OCI-LY1 (cell line): ENCODE data around the gene ELMO1.

Experiments used
- H2AFZ ChIP-seq: fragments of 200-600 bp; sonication (generic), shearing (Covaris generic); 2 replicates; pipeline ENCODE4 v1.6.0; 2014; ENCODE audit warnings: antibody characterized with exemption, mild to moderate bottlenecking, low read length
- H3F3A ChIP-seq: fragments of 200-600 bp; sonication (generic), shearing (Covaris generic); 2 replicates; pipeline ENCODE4 v1.6.0; 2014; ENCODE audit warnings: mild to moderate bottlenecking, antibody characterized with exemption, low read length, moderate library complexity; ENCODE audit not compliant: insufficient read depth
- H3K27ac ChIP-seq: fragments of 200-600 bp; sonication (generic); 2 replicates; pipeline ENCODE4 v1.5.1; 2014; ENCODE audit warnings: low read length, mixed run types, mild to moderate bottlenecking, low read depth; ENCODE audit not compliant: poor library complexity, severe bottlenecking
- H3K27me3 ChIP-seq: fragments of 200-600 bp; sonication (generic); 2 replicates; pipeline ENCODE4 v1.6.0; 2014; ENCODE audit warnings: antibody characterized with exemption, mild to moderate bottlenecking, low read length, moderate library complexity; ENCODE audit not compliant: insufficient read depth
- H3K36me3 ChIP-seq: fragments of 200-600 bp; sonication (generic); 2 replicates; pipeline ENCODE4 v1.6.1; 2014; ENCODE audit warnings: mild to moderate bottlenecking, antibody characterized with exemption, low read length, moderate library complexity, mixed read lengths; ENCODE audit not compliant: insufficient read depth
- H3K4me1 ChIP-seq: fragments of 200-600 bp; sonication (generic); 2 replicates; pipeline ENCODE4 v1.5.1; 2014; ENCODE audit warnings: mild to moderate bottlenecking, low read length, moderate library complexity; ENCODE audit not compliant: insufficient read depth, severe bottlenecking
- H3K4me2 ChIP-seq: fragments of 200-600 bp; sonication (generic), shearing (Covaris generic); 2 replicates; pipeline ENCODE4 v1.6.1; 2014; ENCODE audit warnings: low read length
- H3K4me3 ChIP-seq: fragments of 200-600 bp; sonication (generic); 2 replicates; pipeline ENCODE4 v1.5.1; 2014; ENCODE audit warnings: low read length, low read depth, mild to moderate bottlenecking, mixed read lengths; ENCODE audit not compliant: poor library complexity, severe bottlenecking
- H3K79me2 ChIP-seq: fragments of 200-600 bp; shearing (Covaris generic); 2 replicates; pipeline ENCODE4 v1.6.1; 2016; ENCODE audit warnings: mixed run types, low read length, mixed read lengths; ENCODE audit not compliant: insufficient read depth
- H3K9ac ChIP-seq: fragments of 200-600 bp; sonication (generic), shearing (Covaris generic); 2 replicates; pipeline ENCODE4 v1.6.1; 2014; ENCODE audit warnings: mild to moderate bottlenecking, low read length, mixed read lengths
- H3K9me2 ChIP-seq: fragments of 200-600 bp; sonication (generic), shearing (Covaris generic); 2 replicates; pipeline ENCODE4 v1.6.1; 2014; ENCODE audit warnings: low read depth, mild to moderate bottlenecking, low read length, mixed read lengths
- H3K9me3 ChIP-seq: fragments of 200-600 bp; shearing (Covaris generic); 2 replicates; pipeline ENCODE4 v1.6.1; 2014; ENCODE audit warnings: low read length, mixed read lengths
- H4K20me1 ChIP-seq: fragments of 200-600 bp; sonication (generic), shearing (Covaris generic); 2 replicates; pipeline ENCODE4 v1.6.0; 2016; ENCODE audit warnings: mild to moderate bottlenecking, low read length; ENCODE audit not compliant: insufficient read depth
- CTCF ChIP-seq: fragments of 200-600 bp; sonication (generic), shearing (Covaris generic); IDR thresholded peaks from 2 replicates; pipeline ENCODE4 v1.5.1; 2017; ENCODE audit warnings: mild to moderate bottlenecking, antibody characterized with exemption, low read length, moderate library complexity, mixed read lengths
- EZH2 ChIP-seq: fragments of 200-600 bp; sonication (generic), shearing (Covaris generic); IDR thresholded peaks from 2 replicates; pipeline ENCODE4 v1.8.0; 2017; ENCODE audit warnings: borderline replicate concordance, mixed run types, mild to moderate bottlenecking, antibody characterized with exemption, low read length, moderate library complexity, mixed read lengths

Gene ELMO1

GRCh38 chr7:37281368-37282092, 167.1 kb downstream of the ELMO1 start:
- Histone ChIP-seq H3K4me1 (peaks cover 26% of the 10 kb centered on the region), H3K36me3 (peaks cover 53% of the 10 kb centered on the region), H3K9me2 (no peaks in the 10 kb centered on the region), H4K20me1 (no peaks in the 10 kb centered on the region), H3F3A (no peaks in the 10 kb centered on the region), H3K4me2 (no peak overlapping the region), H3K27ac (no peak overlapping the region), H3K79me2 (peaks cover 96% of the 10 kb centered on the region), H3K4me3 (no peak overlapping the region), H3K27me3 (no peaks in the 10 kb centered on the region), H2AFZ (no peak overlapping the region), H3K9ac (no peak overlapping the region), H3K9me3 (no peaks in the 10 kb centered on the region)
- no peak for TF ChIP-seq EZH2
- TF ChIP-seq CTCF = no peak

DNA sequence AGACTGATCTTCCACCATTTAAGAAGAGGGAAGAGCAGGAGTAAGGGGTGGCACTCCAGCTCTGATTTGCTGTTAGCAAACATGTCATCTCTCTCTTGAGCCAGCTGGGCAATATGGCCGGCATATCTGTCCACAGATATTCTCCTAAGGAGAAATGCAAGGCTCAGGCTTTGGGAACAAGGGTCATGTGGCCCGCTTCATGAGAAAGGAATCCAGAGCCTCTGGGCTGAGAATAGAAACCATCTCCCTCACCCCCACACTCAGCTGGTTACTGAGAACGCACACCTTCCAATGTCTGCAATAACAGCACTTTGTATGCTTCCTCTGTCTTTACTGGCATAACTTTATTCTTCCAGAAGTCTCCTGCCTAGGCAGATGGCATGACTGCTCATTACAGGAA, 171.2 kb downstream of the ELMO1 start:
- Histone ChIP-seq H2AFZ (no peak overlapping the region), H3K4me3 (no peak overlapping the region), H4K20me1 (no peaks in the 10 kb centered on the region), H3K27ac (no peak overlapping the region), H3F3A (no peaks in the 10 kb centered on the region), H3K79me2 (peaks cover 83% of the 10 kb centered on the region), H3K4me2 (no peak overlapping the region), H3K9me2 (no peaks in the 10 kb centered on the region), H3K36me3 (peaks cover 64% of the 10 kb centered on the region), H3K27me3 (no peaks in the 10 kb centered on the region), H3K4me1 (no peaks in the 10 kb centered on the region), H3K9me3 (no peaks in the 10 kb centered on the region), H3K9ac (no peak overlapping the region)
- no peak for TF ChIP-seq EZH2
- no peak for TF ChIP-seq CTCF

DNA sequence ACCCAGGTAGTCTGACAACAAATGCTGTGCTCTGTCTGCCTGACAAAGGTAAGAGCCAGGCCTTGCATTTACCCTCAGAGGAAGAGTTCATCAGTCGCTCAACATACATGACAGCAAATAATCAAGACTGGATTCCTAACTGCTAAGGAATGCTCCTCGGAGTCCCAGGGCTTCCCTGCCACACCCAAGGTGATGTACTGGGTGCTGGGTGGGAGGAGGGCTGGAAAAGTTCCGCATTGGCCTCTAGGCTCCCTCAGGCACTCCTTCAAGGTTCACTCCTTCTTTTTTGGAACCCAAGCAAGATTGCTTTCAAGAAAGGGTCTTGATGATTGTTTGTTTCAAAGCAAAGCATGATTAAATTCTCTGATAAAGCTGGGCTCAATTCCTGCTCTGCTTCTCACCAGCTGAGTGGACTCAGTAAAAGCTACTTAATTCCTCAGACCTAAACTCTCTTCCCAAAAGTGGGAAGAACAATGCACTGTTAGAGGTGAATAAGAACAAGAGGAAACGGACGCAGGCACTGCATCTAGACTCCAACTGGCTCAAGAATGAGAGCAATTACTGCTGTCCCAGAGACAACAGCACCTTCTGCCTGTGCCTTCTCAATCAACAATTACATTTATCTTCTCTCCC, 173.5 kb downstream of the ELMO1 start:
- Histone ChIP-seq H3F3A (no peaks in the 10 kb centered on the region), H3K9ac (no peak overlapping the region), H3K36me3 (peaks cover 69% of the 10 kb centered on the region), H2AFZ (no peak overlapping the region), H3K9me3 (no peaks in the 10 kb centered on the region), H3K27ac (no peak overlapping the region), H4K20me1 (no peaks in the 10 kb centered on the region), H3K4me3 (no peak overlapping the region), H3K9me2 (no peaks in the 10 kb centered on the region), H3K4me2 (no peak overlapping the region), H3K4me1 (no peaks in the 10 kb centered on the region), H3K79me2 (peaks cover 69% of the 10 kb centered on the region), H3K27me3 (no peaks in the 10 kb centered on the region)
- TF ChIP-seq EZH2 (no peak), CTCF (no peak)
